Stimulated activated naive CD8-positive, alpha-beta T cell treated with anti-CD3 and anti-CD28 coated beads, Interleukin-15, Interleukin-2, amounts not matched to agents 100 ng/mL and 50 ng/mL, for 24 hours (primary cell): ENCODE results near the gene SENP2.
"Not testable (repeated sequence)": the region's sequence is repeated elsewhere in the genome, so short reads cannot be mapped to it uniquely, and the experiment has no call there.

Experiments
- H3K27ac Mint-ChIP-seq: one replicate; pipeline ENCODE4 v1.8.0; 2021; ENCODE audit warnings: mild to moderate bottlenecking, mixed read lengths
- H3K27me3 Mint-ChIP-seq: one replicate; pipeline ENCODE4 v1.8.0; 2021; ENCODE audit warnings: mixed read lengths
- H3K36me3 Mint-ChIP-seq: one replicate; pipeline ENCODE4 v1.8.0; 2021; ENCODE audit warnings: low read depth, mixed read lengths
- H3K4me1 Mint-ChIP-seq: one replicate; pipeline ENCODE4 v1.8.0; 2021; ENCODE audit warnings: low read depth, mixed read lengths
- H3K4me3 Mint-ChIP-seq: one replicate; pipeline ENCODE4 v1.8.0; 2021; ENCODE audit warnings: mild to moderate bottlenecking, mixed read lengths
- H3K9me3 Mint-ChIP-seq: one replicate; pipeline ENCODE4 v1.8.0; 2021; ENCODE audit warnings: mixed read lengths

SENP2 gene

DNA sequence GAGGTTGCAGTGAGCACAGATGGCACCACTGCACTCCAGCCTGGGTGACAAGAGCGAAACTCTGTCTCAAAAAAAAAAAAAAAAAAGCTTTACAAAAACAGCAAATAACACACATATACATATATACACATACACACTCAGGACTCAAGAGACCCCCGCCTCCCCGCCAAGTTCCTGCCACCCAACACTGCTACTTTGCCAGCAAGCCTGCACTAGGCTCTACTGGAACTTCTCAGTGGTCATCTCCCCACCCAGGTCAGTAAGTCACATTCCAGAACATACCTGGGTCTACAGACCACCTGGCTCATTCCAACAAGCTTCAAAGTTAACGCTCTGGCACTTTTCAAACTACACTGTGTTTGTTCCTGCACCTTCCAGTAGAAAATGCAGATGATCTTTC lies 62.3 kb downstream of the SENP2 start:
- Mint-ChIP-seq H3K27ac (no peak overlapping the region), H3K27me3 (peaks cover 2% of the 10 kb centered on the region), H3K36me3 (no peaks in the 10 kb centered on the region), H3K4me3 (no peak overlapping the region), H3K9me3 (no peaks in the 10 kb centered on the region), H3K4me1 (no peaks in the 10 kb centered on the region)

DNA sequence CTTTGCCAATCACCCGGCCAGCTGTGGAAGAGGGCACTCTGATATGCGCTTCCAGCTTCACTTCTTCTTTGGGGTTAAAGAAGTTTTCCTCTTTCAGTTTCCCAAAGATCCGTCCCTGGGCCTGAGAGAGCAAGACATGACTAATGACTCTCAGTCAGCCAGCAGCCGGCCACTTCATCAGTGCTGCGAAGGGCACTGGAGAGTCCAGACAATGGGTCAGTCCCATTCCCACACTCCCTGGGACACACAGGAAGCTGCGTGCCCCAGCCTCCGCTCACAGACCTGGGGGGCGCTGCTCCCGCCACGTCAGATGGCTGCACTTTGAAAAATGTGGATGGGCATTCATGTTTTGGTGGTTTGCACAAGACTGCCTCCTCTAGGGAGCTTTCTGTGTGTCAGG lies 63.3 kb downstream of the SENP2 start:
- H3K4me1 Mint-ChIP-seq = no peaks in the 10 kb centered on the region
- H3K9me3 Mint-ChIP-seq = no peaks in the 10 kb centered on the region
- no peak overlapping the region for H3K27ac Mint-ChIP-seq
- no peak overlapping the region for H3K4me3 Mint-ChIP-seq
- H3K27me3 Mint-ChIP-seq = peaks cover 2% of the 10 kb centered on the region
- no peaks in the 10 kb centered on the region for H3K36me3 Mint-ChIP-seq

DNA sequence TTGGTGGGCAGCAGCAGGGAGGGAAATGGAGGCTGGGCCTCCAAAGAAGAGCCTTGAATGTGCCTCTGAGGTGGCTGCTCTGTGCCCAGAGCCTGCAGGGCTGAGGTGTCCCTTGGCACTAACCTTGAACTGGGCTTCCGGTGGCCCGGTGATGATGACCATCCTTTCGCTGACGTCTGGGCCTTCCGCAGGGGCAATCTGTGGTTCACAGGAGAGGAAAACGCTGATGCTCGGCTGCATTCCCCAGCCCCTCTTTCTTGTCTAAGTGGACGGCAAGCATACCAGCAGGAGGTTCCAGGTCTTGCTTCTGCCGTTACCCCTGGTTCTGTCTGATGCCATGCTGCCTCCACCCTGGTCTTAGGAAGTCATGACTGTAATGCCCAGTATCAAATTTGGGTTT lies 65.9 kb downstream of the SENP2 start:
- Mint-ChIP-seq H3K27ac (no peak overlapping the region), H3K4me1 (no peaks in the 10 kb centered on the region), H3K9me3 (no peaks in the 10 kb centered on the region), H3K27me3 (no peaks in the 10 kb centered on the region), H3K36me3 (no peaks in the 10 kb centered on the region), H3K4me3 (no peak overlapping the region)

DNA sequence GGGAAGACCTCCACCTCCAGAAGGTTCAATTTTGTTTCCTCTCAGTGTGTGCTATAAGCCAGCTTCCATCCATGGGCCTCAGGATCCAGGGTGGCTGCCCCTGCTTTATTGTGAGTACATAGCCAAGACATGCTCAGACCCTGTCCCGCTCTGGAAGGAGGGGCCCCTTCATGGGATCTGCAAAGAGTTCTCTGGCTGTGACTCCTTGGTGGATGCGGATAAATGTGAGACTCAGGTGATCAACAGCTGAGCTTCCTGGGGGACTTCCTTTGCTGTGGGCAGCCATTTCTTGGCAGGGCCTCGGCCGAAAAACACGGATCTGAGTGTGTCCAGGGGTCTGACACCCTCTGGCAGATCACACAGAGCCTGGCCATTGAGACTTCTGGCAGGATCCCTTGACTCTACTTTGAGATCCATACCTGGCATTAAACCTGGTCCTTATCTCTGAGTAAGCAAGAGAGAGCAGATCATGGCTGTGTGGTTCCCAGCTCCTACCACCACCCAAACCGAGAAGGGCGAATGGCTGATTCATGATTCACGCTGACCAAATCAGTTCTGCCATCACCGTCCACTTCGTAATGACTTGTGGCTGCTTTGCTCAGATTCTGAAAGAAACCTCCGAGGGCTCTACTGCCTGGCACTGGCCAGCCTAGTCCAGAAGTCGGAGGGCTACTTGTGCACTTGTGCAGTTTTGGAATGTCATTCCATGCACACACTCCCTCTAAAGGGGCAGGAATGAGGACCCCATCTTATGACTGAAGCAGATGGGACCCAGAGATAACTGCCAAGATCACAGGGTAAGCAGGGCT lies 68.1 kb downstream of the SENP2 start:
- Mint-ChIP-seq H3K27ac (no peak overlapping the region), H3K9me3 (no peaks in the 10 kb centered on the region), H3K36me3 (no peaks in the 10 kb centered on the region), H3K4me3 (no peak overlapping the region), H3K4me1 (no peaks in the 10 kb centered on the region), H3K27me3 (no peaks in the 10 kb centered on the region)

DNA sequence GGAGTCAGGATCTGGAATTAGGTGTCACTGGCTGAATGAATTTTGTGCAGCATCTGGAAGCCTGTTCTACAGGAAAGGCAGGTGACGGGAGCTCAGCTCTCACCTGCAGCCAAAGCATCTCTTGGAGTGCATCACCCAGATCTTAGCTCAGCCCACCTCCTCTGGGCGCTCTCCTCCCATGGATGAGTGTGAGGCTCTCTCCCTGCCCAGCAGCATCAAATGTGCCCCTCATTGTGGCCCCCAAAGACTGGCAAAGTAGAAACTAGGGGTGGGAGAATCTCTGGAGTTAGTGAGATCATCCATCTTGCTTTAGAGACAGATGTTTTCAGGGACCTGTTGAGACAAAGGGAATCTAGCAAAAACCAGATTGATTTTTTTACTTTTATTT lies 68.7 kb downstream of the SENP2 start:
- no peak overlapping the region for H3K27ac Mint-ChIP-seq
- H3K36me3 Mint-ChIP-seq = no peaks in the 10 kb centered on the region
- no peaks in the 10 kb centered on the region for H3K4me1 Mint-ChIP-seq
- H3K9me3 Mint-ChIP-seq = no peaks in the 10 kb centered on the region
- H3K4me3 Mint-ChIP-seq = no peak overlapping the region
- no peaks in the 10 kb centered on the region for H3K27me3 Mint-ChIP-seq

DNA sequence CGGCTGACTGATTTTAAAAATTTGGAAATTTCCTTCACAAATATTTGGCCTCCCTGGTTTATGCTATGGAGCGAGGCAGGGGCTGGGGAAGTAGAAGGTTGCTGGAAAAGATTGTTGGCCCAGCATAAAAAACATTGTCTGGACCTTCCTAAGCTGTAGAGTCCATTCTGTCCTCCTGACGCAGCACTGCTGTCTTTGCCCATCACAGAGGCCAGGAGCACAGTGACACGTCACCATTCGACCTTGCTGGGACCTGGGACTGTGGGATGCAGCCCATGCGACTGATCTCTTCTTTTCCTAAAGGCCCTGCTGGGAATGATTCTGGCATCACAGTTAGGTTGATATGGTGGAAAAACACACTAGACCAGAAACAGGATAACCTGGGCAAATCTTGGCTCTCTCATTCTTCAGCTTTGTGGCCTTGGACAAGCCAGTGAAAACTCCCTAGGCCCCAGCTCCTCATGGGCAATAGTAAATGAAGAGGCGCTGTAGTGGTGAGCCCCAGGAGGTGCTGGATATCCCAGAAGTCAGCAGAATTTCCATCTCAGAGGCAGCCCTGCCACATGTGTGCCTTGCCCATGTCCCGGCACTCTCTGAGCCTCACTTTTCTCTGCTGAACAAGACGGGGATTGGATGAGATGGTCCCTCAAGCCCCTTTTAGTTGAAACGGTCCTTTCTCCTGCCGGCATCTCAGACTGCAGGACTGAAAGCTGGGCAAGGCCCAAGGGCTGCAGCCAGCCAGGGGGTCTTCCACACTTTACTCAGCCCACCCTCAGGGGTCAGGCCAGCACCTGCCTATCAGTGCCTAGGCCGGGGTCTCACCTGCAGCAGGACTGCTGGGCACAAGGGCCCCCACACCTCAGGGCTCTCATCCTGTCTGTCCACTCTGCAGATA lies 69.6 kb downstream of the SENP2 start:
- no peak overlapping the region for H3K4me3 Mint-ChIP-seq
- no peaks in the 10 kb centered on the region for H3K36me3 Mint-ChIP-seq
- no peak overlapping the region for H3K27ac Mint-ChIP-seq
- H3K9me3 Mint-ChIP-seq = no peaks in the 10 kb centered on the region
- no peaks in the 10 kb centered on the region for H3K4me1 Mint-ChIP-seq
- no peaks in the 10 kb centered on the region for H3K27me3 Mint-ChIP-seq

DNA sequence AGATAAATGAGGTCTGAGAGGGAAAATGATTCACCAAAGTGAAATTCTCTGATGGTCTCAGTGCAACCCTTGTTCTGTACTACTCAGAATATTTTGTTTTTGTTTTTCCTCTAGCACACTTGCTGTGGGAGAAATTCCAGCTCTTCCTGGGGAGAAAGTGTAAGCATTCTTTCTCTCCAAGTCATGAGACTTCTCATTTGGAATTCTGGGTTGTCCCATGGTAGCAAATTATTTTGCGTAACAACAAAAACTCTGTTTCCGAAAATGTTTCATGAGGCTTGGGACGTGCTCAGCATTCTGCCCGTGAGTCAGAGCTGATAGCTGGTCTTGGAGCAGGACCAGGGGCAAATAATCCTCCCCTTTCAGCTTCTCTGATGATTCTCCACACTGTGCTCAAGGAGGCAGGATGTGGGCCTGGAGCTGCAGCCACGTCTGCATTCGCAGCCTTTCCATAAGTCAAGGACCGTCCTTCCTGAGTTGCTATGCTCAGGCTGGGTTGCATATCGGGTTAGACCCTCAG lies 70.3 kb downstream of the SENP2 start:
- no peaks in the 10 kb centered on the region for H3K27me3 Mint-ChIP-seq

DNA sequence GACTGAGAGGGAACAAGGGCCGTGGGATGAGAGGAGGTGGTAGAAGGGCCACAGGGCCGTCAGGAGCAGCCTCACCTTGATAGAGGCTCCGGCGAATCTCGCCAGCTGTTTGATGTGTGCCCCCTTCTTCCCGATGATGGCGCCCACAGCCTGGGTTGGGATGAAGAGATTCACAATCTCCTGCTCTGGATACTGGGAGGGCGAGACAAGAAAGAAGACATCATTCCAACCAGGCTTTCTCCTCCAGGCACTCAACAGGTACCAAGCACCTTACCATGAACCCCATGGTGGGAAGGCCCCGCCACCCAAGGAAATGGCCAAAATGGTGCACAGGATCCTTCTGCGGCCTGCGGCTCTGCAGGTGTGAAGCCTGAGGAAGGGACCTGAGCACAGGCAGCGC lies 71.1 kb downstream of the SENP2 start:
- Mint-ChIP-seq H3K4me3 (no peak overlapping the region), H3K4me1 (no peaks in the 10 kb centered on the region), H3K9me3 (no peaks in the 10 kb centered on the region), H3K27me3 (no peaks in the 10 kb centered on the region), H3K27ac (no peak overlapping the region), H3K36me3 (no peaks in the 10 kb centered on the region)

More for the DNA sequence above, 70.3 kb downstream of the SENP2 start:
- Mint-ChIP-seq H3K27ac (no peak overlapping the region), H3K4me1 (no peaks in the 10 kb centered on the region), H3K4me3 (no peak overlapping the region), H3K36me3 (no peaks in the 10 kb centered on the region), H3K9me3 (no peaks in the 10 kb centered on the region)

DNA sequence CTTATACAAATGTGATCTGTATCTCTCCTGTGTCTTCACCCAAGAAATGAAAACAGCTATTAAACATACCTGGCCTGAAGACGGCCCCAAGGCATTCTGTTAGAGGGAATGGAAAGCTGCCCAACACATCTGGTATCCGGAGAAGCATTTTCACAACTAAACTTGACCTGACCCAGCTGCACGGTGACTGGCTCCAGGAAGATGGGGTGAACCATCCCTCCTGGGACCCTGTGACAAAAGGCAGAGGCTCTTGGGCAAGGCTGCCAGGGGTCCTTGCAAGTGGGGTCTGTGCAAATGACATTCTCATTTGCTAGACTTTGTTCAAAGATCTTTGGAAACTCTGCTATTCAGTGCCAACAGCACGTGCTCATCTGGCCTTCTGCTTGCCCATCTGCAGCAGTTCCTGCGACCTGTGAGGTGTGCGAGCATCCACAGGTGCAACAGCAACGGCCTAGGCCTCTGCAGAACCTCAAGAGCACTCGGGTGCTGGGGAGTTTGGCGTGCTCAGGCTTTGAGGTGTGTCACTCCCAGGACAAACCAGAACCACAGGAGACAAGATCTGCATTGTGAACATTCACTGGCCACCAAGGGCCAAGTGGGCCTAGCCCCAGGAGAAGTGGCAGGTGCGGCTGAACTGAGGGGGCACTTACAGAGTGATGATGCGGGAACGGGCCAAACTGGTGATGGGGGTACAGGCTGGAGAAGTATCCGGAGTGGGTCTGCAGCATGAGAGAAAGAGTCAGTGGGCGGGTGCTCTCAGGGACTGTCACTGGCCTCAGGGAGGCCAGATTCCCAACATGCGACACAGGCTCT lies 71.8 kb downstream of the SENP2 start:
- no peaks in the 10 kb centered on the region for H3K36me3 Mint-ChIP-seq
- no peak overlapping the region for H3K27ac Mint-ChIP-seq
- H3K27me3 Mint-ChIP-seq = no peaks in the 10 kb centered on the region

DNA sequence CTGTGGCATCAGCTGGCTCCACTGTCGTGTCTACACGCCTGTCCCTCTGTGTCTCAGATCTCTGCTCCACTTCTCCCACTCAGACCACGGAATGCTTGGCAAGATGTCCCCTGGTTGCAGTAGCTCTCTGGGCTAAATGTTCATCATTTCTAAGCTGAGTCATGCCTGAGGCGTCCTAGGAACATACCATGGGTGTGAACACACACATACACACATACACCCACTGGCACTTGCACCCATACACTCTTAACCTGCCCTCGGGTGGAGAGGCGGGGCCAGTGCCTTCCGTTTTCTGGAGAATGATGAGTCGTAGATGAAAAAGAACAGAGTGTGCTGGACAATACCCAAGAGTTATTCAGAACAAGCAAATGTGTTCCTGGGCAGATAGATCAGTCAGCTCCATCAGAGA lies 72.4 kb downstream of the SENP2 start:
- H3K36me3 Mint-ChIP-seq = no peaks in the 10 kb centered on the region
- no peaks in the 10 kb centered on the region for H3K27me3 Mint-ChIP-seq
- H3K27ac Mint-ChIP-seq = no peak overlapping the region
- H3K9me3 Mint-ChIP-seq = no peaks in the 10 kb centered on the region
- no peaks in the 10 kb centered on the region for H3K4me1 Mint-ChIP-seq
- no peak overlapping the region for H3K4me3 Mint-ChIP-seq

More for the DNA sequence above, 71.8 kb downstream of the SENP2 start:
- H3K4me3 Mint-ChIP-seq = no peak overlapping the region
- H3K9me3 Mint-ChIP-seq = no peaks in the 10 kb centered on the region
- H3K4me1 Mint-ChIP-seq = no peaks in the 10 kb centered on the region

DNA sequence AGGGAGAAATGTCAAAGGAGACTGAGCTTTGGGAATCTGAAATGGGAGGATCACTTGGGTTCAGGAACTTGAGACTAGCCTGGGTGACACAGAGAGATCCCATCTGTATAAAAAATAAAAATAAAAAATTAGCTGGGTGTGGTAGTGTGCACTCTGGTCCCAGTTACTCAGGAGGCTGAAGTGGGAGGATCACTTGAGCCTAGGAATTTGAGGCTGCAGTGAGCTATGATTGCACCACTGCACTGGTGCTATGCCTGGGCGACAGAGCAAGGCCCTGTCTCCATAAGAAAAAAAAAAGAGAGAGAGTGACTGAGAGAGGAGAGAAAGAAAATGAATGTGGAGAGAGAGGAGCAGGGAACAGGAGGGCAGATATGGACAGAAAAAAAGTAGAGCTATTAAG lies 72.8 kb downstream of the SENP2 start:
- no peaks in the 10 kb centered on the region for H3K9me3 Mint-ChIP-seq
- H3K27me3 Mint-ChIP-seq = no peaks in the 10 kb centered on the region
- no peak overlapping the region for H3K4me3 Mint-ChIP-seq
- no peaks in the 10 kb centered on the region for H3K36me3 Mint-ChIP-seq
- H3K4me1 Mint-ChIP-seq = no peaks in the 10 kb centered on the region
- no peak overlapping the region for H3K27ac Mint-ChIP-seq

DNA sequence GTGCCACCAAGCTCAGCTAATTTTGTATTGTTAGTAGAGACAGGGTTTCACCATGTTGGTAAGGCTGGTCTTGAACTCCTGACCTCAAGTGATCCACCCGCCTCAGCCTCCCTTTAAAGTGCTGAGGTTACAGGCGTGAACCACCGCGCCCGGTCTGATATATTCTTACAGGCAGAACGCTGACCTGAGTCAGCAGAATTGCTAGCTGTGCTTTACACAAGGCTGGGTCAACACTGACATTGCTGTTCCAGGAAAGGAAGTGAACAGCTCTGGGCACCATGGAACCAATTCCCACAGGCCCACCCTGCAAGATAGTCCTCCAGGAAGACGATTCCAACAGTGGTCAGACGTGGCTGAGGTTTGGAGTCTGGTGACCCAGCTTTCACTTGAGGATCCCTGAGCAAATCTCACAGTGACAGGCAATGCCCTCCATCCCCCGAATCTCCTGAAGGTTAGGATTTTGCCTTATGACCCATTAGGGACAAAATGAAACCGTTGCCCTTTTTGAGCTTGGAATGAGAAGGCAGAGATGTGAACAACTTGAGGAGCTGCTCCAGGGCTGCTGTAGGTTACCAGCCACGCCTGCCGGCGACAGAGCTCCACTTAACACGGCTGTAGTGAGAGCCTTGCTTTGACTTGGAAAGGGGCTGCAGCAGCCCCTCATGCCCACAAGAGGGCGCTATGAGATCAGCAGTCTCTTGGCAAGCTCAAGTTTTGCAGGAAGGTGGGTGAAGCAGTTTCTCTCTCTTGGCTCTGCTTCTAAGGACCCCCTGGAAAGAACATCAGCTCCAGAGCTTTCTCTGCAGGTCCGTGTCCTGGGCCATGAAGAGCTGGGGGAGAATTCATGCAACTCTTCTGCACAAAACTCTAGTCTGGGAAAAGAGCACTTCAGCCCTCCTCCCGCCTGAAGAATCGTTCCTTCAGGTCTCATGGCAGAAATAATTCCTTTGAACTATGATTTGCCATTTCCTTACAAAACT lies 74.1 kb downstream of the SENP2 start:
- Mint-ChIP-seq H3K4me1 (no peaks in the 10 kb centered on the region), H3K27ac (no peak overlapping the region), H3K4me3 (no peak overlapping the region), H3K27me3 (peaks cover 6% of the 10 kb centered on the region), H3K9me3 (no peaks in the 10 kb centered on the region), H3K36me3 (no peaks in the 10 kb centered on the region)

DNA sequence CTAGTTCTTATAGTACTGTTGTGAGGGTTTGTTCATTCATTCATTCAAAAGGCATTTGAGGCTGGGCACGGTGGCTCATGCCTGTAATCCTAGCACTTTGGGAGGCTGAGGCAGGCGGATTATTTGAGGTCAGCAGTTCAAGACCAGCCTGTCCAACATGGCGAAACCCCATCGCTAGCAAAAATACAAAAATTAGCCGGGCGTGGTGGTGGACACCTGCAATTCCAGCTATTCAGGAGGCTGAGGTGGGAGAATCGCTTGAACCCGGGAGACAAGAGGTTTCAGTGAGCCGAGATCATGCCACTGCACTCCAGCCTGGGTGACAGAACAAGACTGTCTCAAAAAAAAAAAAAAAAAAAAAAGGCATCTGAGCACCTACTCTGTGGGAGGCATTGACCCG lies 75.2 kb downstream of the SENP2 start:
- H3K36me3 Mint-ChIP-seq, H3K4me1 Mint-ChIP-seq, H3K27ac Mint-ChIP-seq, H3K9me3 Mint-ChIP-seq, H3K4me3 Mint-ChIP-seq, H3K27me3 Mint-ChIP-seq: not testable (repeated sequence)

DNA sequence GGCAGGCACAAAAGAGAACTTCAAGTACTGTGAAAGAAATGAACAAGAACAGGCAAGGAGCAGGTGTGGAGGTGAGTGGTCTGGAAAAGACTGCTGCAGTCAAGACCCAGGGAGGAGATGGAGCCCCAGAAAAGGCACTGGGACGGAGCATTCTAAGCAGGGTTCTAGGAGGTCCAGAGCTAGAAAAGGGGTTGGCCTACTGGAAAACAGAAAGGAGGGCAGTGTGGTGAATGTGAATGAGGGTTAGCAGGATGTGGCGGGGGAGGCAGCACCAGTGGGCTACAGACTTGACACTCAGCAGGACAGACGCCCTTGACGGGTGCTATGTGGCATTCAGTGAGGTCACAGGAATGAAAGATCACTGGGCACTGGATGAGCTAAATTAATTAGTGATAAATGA lies 75.7 kb downstream of the SENP2 start:
- Mint-ChIP-seq H3K27me3 (peaks cover 6% of the 10 kb centered on the region), H3K27ac (no peak overlapping the region)

More for the DNA sequence above, 75.7 kb downstream of the SENP2 start:
- Mint-ChIP-seq H3K36me3 (no peaks in the 10 kb centered on the region), H3K4me1 (no peaks in the 10 kb centered on the region), H3K4me3 (no peak overlapping the region), H3K9me3 (no peaks in the 10 kb centered on the region)
